ENCODE results near the gene CFAP69.

Gene CFAP69

GRCh38 chr7:90233569-90233968 is 11.4 kb upstream of the CFAP69 start:
- Histone ChIP-seq H3K4me3 (ENCODE audit: low read length) (no peak overlapping the region), H3K9me3 (ENCODE audit: insufficient read depth, low read depth, low read length) (no peaks in the 10 kb centered on the region), H3K4me1 (ENCODE audit: insufficient read depth, low read length) (peaks cover 8% of the 10 kb centered on the region; the same call in 1 of the 2 replicates), H3K36me3 (ENCODE audit: insufficient read depth, low read length) (no peaks in the 10 kb centered on the region), H3K9ac (ENCODE audit: low read depth, low read length) (no peak overlapping the region), H3K27ac (ENCODE audit: low read depth, low read length) (no peak overlapping the region), H3K27me3 (ENCODE audit: insufficient read depth, low read length) (no peaks in the 10 kb centered on the region)
- WGBS, result 87% methylated on average over 5 of the region's 6 CpGs

GRCh38 chr7:90236721-90237289 is 8.2 kb upstream of the CFAP69 start:
- Histone ChIP-seq H3K27me3 (ENCODE audit: insufficient read depth, low read length) (no peaks in the 10 kb centered on the region), H3K4me1 (ENCODE audit: insufficient read depth, low read length) (no peaks in the 10 kb centered on the region), H3K9ac (ENCODE audit: low read depth, low read length) (no peak overlapping the region), H3K36me3 (ENCODE audit: insufficient read depth, low read length) (no peaks in the 10 kb centered on the region), H3K9me3 (ENCODE audit: insufficient read depth, low read depth, low read length) (no peaks in the 10 kb centered on the region), H3K27ac (ENCODE audit: low read depth, low read length) (no peak overlapping the region), H3K4me3 (ENCODE audit: low read length) (no peak overlapping the region)
- 100% methylated on average over 1 of the region's 1 CpG for WGBS

GRCh38 chr7:90238022-90238421 is 7.0 kb upstream of the CFAP69 start:
- Histone ChIP-seq H3K27ac (ENCODE audit: low read depth, low read length) (no peak overlapping the region), H3K36me3 (ENCODE audit: insufficient read depth, low read length) (no peaks in the 10 kb centered on the region), H3K9me3 (ENCODE audit: insufficient read depth, low read depth, low read length) (no peaks in the 10 kb centered on the region), H3K4me3 (ENCODE audit: low read length) (no peak overlapping the region), H3K27me3 (ENCODE audit: insufficient read depth, low read length) (no peaks in the 10 kb centered on the region), H3K4me1 (ENCODE audit: insufficient read depth, low read length) (no peaks in the 10 kb centered on the region), H3K9ac (ENCODE audit: low read depth, low read length) (no peak overlapping the region)
- 96% methylated on average over 2 of the region's 2 CpGs for WGBS

GRCh38 chr7:90238583-90238982 is 6.4 kb upstream of the CFAP69 start:
- 91% methylated on average over 1 of the region's 1 CpG for WGBS
- Histone ChIP-seq H3K36me3 (ENCODE audit: insufficient read depth, low read length) (no peaks in the 10 kb centered on the region), H3K27me3 (ENCODE audit: insufficient read depth, low read length) (0 out of 2 replicates have a peak, but pooled peaks cover 1% of the 10 kb centered on the region), H3K9me3 (ENCODE audit: insufficient read depth, low read depth, low read length) (no peaks in the 10 kb centered on the region), H3K4me1 (ENCODE audit: insufficient read depth, low read length) (no peaks in the 10 kb centered on the region), H3K4me3 (ENCODE audit: low read length) (no peak overlapping the region), H3K9ac (ENCODE audit: low read depth, low read length) (no peak overlapping the region), H3K27ac (ENCODE audit: low read depth, low read length) (no peak overlapping the region)

GRCh38 chr7:90239050-90239449 is 5.9 kb upstream of the CFAP69 start:
- Histone ChIP-seq H3K9ac (ENCODE audit: low read depth, low read length) (no peak overlapping the region), H3K4me3 (ENCODE audit: low read length) (no peak overlapping the region), H3K9me3 (ENCODE audit: insufficient read depth, low read depth, low read length) (no peaks in the 10 kb centered on the region), H3K27ac (ENCODE audit: low read depth, low read length) (no peak overlapping the region), H3K4me1 (ENCODE audit: insufficient read depth, low read length) (no peaks in the 10 kb centered on the region), H3K27me3 (ENCODE audit: insufficient read depth, low read length) (0 out of 2 replicates have a peak, but pooled peaks cover 6% of the 10 kb centered on the region), H3K36me3 (ENCODE audit: insufficient read depth, low read length) (no peaks in the 10 kb centered on the region)
- WGBS, result 92% methylated on average over 3 of the region's 3 CpGs

GRCh38 chr7:90239625-90240228 is 5.2 kb upstream of the CFAP69 start:
- H3K27ac ChIP-seq (ENCODE audit: low read depth, low read length), result no peak overlapping the region
- no peaks in the 10 kb centered on the region for H3K36me3 ChIP-seq (ENCODE audit: insufficient read depth, low read length)
- H3K27me3 ChIP-seq (ENCODE audit: insufficient read depth, low read length), result peaks cover 9% of the 10 kb centered on the region; the same call in 1 of the 2 replicates
- no peak overlapping the region for H3K4me3 ChIP-seq (ENCODE audit: low read length)
- no peaks in the 10 kb centered on the region for H3K4me1 ChIP-seq (ENCODE audit: insufficient read depth, low read length)
- H3K9ac ChIP-seq (ENCODE audit: low read depth, low read length), result no peak overlapping the region
- no peaks in the 10 kb centered on the region for H3K9me3 ChIP-seq (ENCODE audit: insufficient read depth, low read depth, low read length)
- 92% methylated on average over 7 of the region's 9 CpGs for WGBS

- peaks cover 26% of the 10 kb centered on the region for H3K27me3 ChIP-seq (ENCODE audit: insufficient read depth, low read length)
- H3K4me1 ChIP-seq (ENCODE audit: insufficient read depth, low read length), result 0 out of 2 replicates have a peak, but pooled peaks cover 8% of the 10 kb centered on the region
- no peak overlapping the region for H3K4me3 ChIP-seq (ENCODE audit: low read length)
- no peak overlapping the region for H3K9ac ChIP-seq (ENCODE audit: low read depth, low read length)
- 93% methylated on average over 3 of the region's 3 CpGs for WGBS
- no peaks in the 10 kb centered on the region for H3K36me3 ChIP-seq (ENCODE audit: insufficient read depth, low read length)
- H3K9me3 ChIP-seq (ENCODE audit: insufficient read depth, low read depth, low read length), result no peaks in the 10 kb centered on the region
- H3K27ac ChIP-seq (ENCODE audit: low read depth, low read length), result no peak overlapping the region
Measured at GRCh38 chr7:90242369-90243168, 2.4 kb upstream of the CFAP69 start.

GRCh38 chr7:90243556-90243955 is 1.4 kb upstream of the CFAP69 start:
- no peak overlapping the region for H3K27ac ChIP-seq (ENCODE audit: low read depth, low read length)
- 87% methylated on average over 1 of the region's 1 CpG for WGBS
- peaks cover 26% of the 10 kb centered on the region for H3K27me3 ChIP-seq (ENCODE audit: insufficient read depth, low read length)
- no peak overlapping the region for H3K4me3 ChIP-seq (ENCODE audit: low read length)
- no peaks in the 10 kb centered on the region for H3K9me3 ChIP-seq (ENCODE audit: insufficient read depth, low read depth, low read length)
- no peak overlapping the region for H3K9ac ChIP-seq (ENCODE audit: low read depth, low read length)
- 0 out of 2 replicates have a peak, but pooled peaks cover 8% of the 10 kb centered on the region for H3K4me1 ChIP-seq (ENCODE audit: insufficient read depth, low read length)
- H3K36me3 ChIP-seq (ENCODE audit: insufficient read depth, low read length), result no peaks in the 10 kb centered on the region

GRCh38 chr7:90244565-90244908 is 437 bp upstream of the CFAP69 start:
- no peaks in the 10 kb centered on the region for H3K36me3 ChIP-seq (ENCODE audit: insufficient read depth, low read length)
- peaks cover 26% of the 10 kb centered on the region for H3K27me3 ChIP-seq (ENCODE audit: insufficient read depth, low read length)
- WGBS, result 52% methylated on average over 6 of the region's 6 CpGs
- H3K9ac ChIP-seq (ENCODE audit: low read depth, low read length), result peak overlapping the region; percentile 52
- H3K4me1 ChIP-seq (ENCODE audit: insufficient read depth, low read length), result 0 out of 2 replicates have a peak, but pooled peaks cover 8% of the 10 kb centered on the region
- no peaks in the 10 kb centered on the region for H3K9me3 ChIP-seq (ENCODE audit: insufficient read depth, low read depth, low read length)
- H3K4me3 ChIP-seq (ENCODE audit: low read length), result peak overlapping the region; percentile 74
- H3K27ac ChIP-seq (ENCODE audit: low read depth, low read length), result no peak overlapping the region

- Histone ChIP-seq H3K4me3 (ENCODE audit: low read length) (peak overlapping the region; percentile 74), H3K4me1 (ENCODE audit: insufficient read depth, low read length) (peaks cover 8% of the 10 kb centered on the region; the same call in 1 of the 2 replicates), H3K27me3 (ENCODE audit: insufficient read depth, low read length) (peaks cover 26% of the 10 kb centered on the region), H3K36me3 (ENCODE audit: insufficient read depth, low read length) (no peaks in the 10 kb centered on the region), H3K9ac (ENCODE audit: low read depth, low read length) (no peak overlapping the region), H3K27ac (ENCODE audit: low read depth, low read length) (no peak overlapping the region; the same call in 1 of the 2 replicates), H3K9me3 (ENCODE audit: insufficient read depth, low read depth, low read length) (no peaks in the 10 kb centered on the region)
- 4% methylated on average over 9 of the region's 9 CpGs for WGBS
Measured at GRCh38 chr7:90246171-90246570, 1.2 kb downstream of the CFAP69 start.

GRCh38 chr7:90248706-90249105 is 3.7 kb downstream of the CFAP69 start:
- H3K27me3 ChIP-seq (ENCODE audit: insufficient read depth, low read length), result peaks cover 24% of the 10 kb centered on the region
- peaks cover 8% of the 10 kb centered on the region; the same call in 1 of the 2 replicates for H3K4me1 ChIP-seq (ENCODE audit: insufficient read depth, low read length)
- H3K4me3 ChIP-seq (ENCODE audit: low read length), result no peak overlapping the region
- no peak overlapping the region for H3K9ac ChIP-seq (ENCODE audit: low read depth, low read length)
- H3K27ac ChIP-seq (ENCODE audit: low read depth, low read length), result no peak overlapping the region
- WGBS, result 100% methylated on average over 3 of the region's 3 CpGs
- no peaks in the 10 kb centered on the region for H3K9me3 ChIP-seq (ENCODE audit: insufficient read depth, low read depth, low read length)
- H3K36me3 ChIP-seq (ENCODE audit: insufficient read depth, low read length), result no peaks in the 10 kb centered on the region

Measured in HUES64 (cell line).